HG03469 (cell line): ENCODE data around the gene CNKSR1.

Experiments used
- ATAC-seq: cut with Tn5 transposase; IDR thresholded peaks from one replicate; pipeline ENCODE4 v1.9.1; 2021; ENCODE audit warnings: mild to moderate bottlenecking, moderate library complexity, moderate number of reproducible peaks; ENCODE audit not compliant: unreplicated experiment

The CNKSR1 gene, protein sequence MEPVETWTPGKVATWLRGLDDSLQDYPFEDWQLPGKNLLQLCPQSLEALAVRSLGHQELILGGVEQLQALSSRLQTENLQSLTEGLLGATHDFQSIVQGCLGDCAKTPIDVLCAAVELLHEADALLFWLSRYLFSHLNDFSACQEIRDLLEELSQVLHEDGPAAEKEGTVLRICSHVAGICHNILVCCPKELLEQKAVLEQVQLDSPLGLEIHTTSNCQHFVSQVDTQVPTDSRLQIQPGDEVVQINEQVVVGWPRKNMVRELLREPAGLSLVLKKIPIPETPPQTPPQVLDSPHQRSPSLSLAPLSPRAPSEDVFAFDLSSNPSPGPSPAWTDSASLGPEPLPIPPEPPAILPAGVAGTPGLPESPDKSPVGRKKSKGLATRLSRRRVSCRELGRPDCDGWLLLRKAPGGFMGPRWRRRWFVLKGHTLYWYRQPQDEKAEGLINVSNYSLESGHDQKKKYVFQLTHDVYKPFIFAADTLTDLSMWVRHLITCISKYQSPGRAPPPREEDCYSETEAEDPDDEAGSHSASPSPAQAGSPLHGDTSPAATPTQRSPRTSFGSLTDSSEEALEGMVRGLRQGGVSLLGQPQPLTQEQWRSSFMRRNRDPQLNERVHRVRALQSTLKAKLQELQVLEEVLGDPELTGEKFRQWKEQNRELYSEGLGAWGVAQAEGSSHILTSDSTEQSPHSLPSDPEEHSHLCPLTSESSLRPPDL

DNA sequence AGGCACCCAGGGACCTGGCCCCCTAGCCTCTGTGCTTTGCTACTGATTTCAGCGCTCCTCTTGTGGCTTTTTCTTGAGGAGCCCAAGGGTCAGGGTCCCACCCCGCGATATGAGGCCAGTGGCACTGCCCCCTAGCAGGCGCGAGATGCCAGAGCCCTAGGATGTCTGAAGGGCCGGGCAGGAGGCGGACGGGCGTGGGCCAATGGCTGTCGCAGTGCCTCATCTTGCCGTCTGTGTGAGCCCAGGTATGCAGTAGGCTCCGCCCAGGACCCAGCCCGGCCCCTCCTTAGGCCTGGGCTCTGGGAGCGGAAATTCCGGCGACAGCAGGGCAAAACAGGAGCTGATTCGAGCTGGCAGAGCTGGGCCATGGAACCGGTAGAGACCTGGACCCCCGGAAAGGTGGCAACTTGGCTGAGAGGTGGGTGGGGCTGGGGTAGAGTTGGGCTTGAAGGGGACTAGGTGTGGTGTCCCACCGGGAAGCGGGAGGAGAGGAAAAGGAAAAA lies at the start of gene CNKSR1:
CNKSR1 (plus strand) TSS at position 310 of the 503 bp plus-strand sequence; CDS start at position 367, 57 bp downstream.
- ATAC-seq, result no peak

DNA sequence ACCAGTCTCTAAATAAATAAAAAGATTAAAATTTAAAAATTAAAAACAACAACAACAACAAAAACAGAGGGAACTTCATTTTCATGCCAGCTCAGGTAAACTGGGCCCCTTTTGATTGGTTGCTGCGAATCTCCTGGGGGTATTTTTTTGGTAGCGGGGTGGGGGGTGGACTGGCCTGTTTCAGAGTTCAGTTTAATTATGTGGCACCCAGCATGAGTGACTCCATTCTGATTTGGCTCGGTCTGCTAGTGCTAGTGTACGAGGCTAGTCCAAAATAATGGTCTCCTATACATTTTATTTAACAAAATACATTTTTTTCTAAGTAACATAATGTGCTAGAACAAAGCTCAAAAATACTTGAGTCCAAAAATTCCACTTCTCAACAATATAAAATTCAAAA lies 47.5 kb upstream of the CNKSR1 start:
- no peak for ATAC-seq

DNA sequence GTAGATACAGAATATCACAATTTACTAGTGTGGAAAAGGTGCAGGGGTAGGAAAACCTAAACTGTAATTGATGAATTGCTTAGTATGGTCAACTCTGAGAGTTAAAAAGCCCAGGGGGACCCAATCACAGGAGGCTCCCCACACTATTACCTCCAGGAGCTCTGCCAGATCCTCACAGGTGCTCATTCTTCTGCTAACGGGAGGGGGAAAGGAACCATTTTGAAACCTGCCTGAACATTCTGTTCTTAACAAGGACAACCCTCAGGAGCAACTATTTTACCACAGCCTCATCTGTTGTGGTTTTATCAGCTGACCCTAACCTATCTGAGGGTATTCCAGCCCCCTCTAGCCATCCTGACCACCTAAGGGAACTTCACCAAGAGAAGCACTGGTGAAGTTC lies 46.6 kb upstream of the CNKSR1 start:
- ATAC-seq, result no peak

DNA sequence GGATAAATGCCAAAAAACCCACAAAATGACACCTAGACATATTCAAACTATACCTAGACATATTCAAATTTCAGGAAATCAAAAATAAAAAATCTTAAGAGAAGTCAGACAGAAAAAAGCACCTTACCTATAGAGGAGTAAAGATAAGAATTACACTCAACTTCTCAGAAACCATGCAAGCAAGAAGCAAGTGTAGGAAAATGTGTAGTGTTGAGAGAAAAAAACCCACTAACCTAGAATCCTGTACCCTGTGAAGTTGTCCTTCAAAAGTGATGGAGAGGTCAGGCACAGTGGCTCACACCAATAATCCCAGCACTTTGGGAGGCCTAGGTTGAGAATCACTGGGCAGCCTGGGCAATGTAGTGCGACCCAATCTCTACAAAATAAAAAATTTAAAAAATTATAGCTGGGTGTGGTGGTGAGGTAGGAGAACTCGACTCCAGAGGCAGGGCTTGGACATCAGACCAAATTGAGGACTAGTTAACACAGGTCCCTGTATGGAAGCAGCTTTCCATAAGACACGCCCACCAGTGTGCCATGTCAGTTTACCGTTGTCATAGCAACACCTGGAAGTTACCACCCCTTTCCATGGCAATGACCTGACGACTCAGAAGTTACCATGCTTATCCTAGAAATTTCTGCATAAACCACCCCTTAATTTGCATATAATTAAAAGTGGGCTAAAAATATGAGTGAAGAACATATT lies 45.0 kb upstream of the CNKSR1 start:
- no peak for ATAC-seq

DNA sequence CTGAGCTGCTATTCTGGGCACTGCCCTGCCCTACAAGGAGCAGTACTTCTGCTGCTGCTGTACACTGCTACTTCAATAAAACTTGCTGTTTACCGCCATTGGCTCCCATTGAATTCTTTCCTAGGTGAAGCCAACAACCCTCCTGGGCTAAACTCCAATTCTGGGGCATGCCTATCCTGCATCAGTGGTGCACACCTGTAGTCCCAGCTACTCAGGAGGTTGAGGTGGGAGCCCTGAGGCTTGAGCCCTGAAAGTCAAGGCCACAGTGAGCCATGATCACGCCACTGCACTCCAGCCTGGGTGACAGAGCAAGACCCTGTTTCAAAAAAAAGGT lies 44.5 kb upstream of the CNKSR1 start:
- ATAC-seq, result no peak

DNA sequence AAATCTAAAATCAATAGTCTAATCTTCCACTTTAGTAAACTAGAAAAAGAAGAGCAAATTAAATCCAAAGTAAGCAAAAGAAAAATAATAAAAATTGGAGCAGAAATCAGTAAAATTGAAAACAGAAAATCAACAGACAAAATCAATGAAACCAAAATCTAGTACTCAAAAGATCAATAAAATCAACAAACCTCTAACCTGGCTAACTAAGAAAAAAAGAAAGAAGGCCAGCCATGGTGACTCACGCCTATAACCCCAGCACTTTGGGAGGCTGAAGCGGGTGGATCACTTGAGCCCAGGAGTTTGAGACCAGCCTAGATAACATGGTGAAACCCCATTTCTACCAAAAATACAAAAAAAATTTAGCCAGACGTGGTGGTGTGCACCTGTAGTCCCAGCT lies 42.8 kb upstream of the CNKSR1 start:
- no peak for ATAC-seq

DNA sequence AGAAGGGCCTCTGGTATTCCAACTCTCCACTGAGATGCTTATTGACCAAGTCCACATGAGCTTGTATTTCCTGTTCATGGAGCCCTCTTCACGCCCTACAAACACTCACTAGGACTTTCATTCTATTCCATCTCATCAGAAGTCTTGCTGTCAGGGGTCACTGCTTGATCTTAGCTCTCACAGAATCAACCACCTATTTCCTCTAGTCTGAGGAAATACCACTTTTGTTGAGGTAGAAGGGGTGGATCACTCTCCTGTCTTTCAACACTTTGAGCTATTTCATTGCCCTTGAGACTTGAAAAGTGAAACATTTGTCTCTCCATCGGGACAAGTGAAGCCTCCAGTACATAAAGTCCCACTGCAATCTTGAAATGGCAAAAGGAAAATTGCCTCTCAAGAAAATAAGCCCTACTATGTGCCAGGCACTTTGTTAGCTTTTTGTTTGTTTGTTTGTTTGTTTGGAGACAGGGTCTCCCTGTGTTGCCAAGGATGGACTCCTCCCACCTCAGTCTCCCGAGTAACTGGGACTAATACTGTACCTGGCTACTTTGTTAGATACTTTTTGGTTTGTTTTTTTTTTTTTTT lies 38.2 kb upstream of the CNKSR1 start:
- no peak for ATAC-seq

DNA sequence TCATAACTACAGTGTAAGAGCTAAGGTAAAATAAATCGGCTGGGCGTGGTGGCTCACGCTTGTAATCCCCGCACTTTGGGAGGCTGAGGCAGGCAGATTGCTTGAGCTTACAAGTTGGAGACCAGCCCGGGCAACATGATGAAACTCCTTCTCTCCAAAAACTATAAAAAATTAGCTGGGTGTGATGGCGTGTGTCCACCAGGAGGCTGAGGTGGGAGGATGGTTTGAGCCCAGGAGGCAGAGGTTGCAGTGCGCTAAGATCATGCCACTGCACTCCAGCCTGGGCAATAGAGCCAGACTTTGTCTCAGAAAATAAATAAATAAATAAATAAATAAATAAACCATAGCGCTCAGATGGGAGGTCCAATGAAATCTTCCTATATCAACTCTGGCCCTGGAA lies 35.1 kb upstream of the CNKSR1 start:
- no peak for ATAC-seq

DNA sequence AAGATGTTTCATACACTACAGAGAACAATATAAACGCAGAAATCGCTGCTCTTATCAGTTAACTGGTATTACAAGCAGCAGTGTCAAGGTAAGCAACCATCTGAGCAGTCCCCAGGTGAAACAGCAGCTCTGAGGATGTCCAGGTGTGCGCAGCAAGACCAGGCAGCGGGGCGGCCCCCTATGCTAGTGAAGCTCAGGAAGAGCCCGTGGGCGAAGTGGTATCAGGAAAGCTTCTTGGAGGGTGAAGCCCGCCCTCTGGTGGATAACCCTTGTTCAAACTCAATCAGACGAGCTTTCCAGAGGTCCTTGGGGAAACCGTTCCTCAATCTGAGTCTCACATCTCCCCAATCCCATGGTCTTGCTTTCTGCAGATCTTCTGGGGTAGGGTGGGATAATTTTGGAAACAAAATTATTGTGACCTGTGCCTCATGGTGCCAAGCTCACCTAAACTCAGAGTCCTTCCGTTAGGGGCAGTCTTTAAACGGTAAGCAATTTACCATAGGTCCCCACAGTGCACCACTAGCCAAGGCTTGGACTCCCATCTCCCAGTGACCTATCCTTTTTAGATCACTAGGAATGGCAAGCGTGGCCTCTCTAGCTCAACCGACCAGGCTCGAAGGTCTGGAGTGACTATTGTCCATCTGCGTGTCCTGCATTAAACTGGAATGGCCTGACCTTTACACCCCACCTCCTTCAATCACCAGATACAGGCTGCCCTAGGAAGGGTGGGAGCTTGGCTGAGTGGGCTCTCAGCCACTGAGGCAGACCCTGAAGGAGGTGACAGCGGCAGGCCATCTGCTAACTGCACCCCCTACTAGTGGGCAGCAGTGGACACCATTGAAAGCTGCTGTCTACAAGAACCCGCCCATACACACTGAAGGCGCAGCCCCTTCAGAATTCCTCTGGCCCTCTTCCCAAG lies 32.0 kb upstream of the CNKSR1 start:
- no peak for ATAC-seq

DNA sequence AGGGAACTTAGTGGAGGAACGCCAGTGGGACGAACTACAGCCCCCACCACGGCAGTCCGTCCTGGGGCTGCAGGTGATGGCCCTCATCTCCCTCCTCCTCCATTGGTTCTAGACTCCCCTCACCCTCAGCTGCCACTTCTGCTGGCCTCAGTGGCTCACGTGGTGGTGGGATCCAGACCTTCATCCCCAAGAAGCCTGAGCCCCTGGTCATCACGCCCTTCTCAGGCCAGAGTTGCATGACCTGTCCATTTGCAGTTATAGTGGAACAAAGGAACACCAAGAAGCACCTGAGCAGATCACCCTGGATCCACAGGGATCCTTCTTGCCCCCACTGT lies 31.4 kb upstream of the CNKSR1 start:
- ATAC-seq, result no peak

DNA sequence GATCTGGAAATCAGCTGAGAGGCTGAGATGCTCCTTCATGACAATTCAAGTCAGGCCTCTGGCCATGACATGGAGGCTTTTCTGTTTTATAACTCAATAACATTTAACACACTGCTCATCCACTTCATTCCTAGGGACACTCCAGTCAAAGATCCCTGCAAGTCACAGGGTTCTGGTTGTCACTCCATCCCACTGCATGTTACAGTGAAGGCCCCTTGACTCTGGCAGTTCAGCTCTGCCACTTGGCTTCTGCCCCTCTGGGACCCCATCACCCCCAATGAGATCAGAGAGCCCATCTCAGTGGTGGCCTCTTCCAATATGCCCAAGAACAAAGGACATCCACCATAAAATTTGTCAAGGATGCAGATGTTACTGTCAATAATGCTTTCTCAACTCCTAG lies 28.4 kb upstream of the CNKSR1 start:
- ATAC-seq, result no peak

DNA sequence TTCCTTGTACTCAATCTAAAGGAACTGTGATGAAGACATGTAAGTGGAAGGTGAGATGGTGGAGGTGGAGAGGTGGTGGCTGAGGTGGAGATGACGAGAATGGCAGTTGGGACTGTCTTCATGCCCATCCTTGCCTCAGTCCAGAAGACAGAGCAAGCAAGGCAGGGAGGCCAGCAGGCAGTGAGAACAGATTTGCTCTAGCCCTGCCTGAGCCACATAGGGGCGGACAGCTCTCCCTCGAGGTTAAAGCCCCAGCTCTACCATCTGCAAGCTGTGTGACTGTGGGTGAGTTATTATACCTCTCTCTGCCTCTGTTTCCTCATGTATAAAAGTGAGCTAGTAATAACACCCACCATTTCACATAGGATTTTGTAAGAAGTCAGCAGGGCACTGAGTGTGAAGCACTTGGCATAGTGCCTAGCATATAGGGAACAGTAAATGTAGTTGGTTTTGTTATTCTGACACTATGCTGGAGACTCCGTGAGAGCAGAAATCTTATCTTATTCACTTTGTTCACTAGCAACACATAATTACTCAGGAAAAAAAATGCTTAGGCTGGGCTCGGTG lies 23.2 kb upstream of the CNKSR1 start:
- no peak for ATAC-seq

DNA sequence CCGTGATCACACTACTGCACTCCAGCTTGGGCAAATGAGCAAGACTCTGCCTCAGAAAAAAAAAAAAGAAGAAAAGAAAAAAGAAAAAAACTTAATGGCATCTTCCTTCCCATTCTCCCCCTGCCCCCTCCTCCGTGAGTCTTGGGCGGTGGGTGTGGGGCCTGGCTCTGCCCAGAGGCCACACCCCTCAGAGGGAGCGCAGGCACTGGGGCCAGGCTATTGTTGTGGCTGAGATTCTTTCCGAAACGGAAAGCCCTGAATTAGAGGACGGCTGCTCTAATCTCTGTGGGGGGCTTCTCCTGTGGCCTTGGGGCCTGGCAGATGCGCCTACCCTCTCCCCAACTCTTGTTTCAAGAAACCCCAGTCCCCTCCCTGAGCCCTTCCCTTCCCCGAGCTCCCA lies 22.5 kb upstream of the CNKSR1 start:
- ATAC-seq, result no peak

DNA sequence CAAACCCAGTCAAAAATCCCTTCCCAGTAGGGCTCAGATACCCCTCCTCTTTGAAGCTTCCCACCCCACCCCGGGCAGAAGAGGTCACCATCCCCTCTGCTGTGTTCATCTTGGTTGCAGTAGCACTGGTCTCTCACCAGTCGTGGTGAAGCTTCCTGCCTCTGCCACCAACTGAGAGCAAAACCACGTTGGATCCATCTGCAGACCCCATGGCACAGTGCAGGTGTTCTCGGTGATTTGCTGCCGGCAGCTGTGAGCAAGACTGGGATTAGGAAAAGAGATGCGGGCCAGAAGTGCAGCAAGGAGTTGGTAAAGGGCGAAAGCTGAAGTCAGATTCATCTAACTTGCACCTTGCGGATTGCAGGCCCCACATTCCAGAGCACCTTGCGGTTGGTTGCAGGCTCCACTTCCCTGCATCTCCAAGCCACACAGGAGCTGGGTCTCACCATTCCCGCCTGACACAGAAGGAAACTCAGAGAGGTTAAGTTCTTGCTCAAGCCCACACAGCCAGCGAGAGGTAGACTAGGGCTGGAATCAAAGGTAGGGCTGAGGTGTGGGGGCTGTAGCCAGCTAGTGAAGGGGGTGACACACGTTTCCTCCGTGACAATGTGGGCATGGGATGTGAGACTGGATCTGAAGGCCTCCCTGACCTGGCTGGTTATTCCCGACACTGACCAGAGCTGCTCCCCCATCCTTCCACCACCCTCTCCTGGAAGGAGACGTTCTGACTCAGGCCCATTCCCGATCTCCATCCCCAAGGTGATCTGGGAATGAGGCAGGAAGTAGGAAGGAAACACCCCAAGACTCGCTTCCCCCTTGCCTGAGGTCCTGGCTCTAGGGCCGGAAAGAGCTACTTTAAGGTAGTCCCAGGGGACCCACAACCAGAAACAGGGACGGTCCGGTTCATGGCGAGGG lies 21.7 kb upstream of the CNKSR1 start:
- no peak for ATAC-seq

DNA sequence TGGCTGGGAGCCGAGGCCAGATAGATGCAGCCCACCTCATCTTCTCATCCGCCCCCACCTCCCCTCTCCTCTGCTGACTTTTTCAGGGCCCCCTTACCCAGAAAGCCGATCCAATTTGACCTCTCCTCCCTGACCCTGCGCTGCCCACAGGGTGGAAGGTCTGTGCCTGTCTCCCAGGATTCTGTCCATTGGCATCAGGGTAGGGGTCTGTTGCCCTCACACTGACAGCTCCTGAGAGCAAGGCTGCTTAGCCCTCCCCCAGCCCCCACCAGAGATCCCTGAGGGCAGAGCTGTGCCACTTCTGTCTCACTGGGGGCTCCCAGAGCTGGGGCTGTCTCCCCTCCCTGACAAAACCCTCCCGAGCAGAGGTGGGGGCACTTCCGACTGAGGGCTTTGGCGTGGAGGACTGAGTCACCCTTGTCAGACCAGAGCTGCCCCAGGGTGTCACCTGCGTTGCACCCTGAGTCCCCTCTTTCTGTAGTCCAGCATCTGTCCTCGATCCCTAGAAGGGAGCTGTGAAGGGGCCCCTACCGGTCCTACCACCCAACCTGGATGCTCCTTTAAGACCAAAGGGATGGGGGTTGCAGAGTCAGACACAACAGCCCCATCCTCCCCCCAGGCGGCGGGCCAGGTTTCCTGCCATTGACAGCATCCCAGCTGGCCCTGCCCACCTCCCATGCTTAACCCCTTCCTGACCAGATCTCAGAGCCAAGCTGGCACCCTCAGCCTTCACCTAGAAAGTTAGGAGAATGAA lies 20.8 kb upstream of the CNKSR1 start:
- no peak for ATAC-seq

DNA sequence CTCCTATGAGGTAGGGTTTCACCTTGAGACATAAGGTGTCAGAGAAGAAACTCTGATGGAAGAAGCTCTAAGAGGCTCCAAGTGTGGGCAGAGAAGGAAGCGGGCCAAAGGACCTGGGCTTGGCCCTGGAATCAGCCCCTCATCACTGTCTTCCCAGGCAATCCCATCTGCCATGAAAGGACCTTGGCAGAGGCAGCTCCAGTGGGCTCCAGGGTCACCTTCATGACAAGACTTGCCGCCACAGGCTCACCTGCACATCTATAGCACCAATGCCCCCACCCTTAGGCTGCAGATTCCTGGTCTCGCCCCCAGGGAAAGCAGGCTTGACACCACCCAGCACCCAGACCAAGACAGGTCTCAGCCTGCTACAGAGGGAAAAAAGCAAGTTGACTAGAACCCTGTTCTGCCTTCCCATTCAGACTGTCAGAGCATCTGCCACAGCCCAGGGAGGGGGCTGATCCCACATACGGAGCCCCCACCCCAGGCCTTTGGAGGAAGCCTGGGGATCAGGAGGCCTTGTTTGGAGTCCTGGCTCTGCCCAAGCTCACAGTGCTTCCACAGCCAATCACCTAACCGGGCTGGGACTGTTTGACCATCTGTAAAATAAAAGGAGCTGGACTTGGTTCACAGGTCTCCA lies 18.9 kb upstream of the CNKSR1 start:
- ATAC-seq, result no peak

DNA sequence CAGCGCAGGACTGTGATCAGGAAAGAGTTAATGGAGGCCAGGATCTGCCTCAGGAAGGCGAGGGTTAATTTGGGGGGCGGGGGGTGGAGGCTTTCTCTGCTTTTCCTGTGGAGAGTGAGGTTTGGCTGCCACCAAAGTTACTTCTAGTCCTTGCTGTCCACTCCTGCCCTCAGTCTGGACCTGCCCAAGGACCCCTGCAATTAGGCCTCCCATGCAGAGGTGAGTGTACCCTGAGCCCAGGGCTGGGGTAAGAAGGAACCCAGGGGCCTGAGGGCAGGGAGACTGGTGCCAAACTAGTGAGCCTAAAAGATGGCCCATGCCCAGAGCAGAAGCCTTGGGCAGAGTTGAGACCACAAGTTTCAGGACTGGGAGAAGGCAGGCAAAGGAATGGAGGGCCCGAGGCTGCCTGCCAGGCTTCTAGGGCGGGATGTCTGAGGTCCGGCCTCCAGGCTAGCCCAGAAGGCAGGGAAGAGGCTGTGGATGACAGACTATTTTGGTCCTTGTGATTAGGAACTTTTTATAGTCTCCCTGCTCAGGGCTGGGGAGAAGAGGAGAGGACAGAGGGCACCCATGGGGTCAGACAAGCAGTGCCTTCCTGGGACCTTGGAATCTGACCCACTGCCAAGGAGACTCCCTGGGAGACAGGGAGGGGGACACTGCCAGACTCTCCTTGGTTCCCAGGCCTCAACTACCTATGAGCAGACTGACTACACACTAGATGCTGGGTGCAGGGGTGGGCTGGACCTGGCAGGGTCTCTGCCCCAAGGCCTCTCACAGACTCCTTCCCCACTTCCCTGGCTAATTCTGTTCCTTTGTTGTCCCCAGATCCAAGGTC lies 18.2 kb upstream of the CNKSR1 start, which contains the start of gene FAM110D:
FAM110D (plus strand) TSS at position 172 of the 835 bp plus-strand sequence. CDS start 2,213 bp downstream, outside the sequence.
- ATAC-seq, result no peak
